Smooth muscle cell of the pulmonary artery (primary cell): ENCODE data around the gene HPCA. TPM values are rescaled to one million over a fixed set of nuclear protein-coding genes. Genes with fewer than 3 reads are reported as not detected.

ENCODE experiments used
- total RNA-seq: library from RNA; depleted of rRNA; stranded (reverse); fragments of >200 nt; gene quantifications from 2 replicates; pipeline ENCODE4 v1.2.3, GENCODE V29; 2014

Gene HPCA
- not detected in 2 replicates for total RNA-seq

GRCh38 chr1:32886004-32886827 lies at the start of gene HPCA:
TSS of gene HPCA (plus strand) at chr1:32886491. CDS start at chr1:32888899, 2,408 bp downstream.

GRCh38 chr1:32870615-32871363 lies 15.5 kb upstream of the HPCA start, which contains the start of gene FNDC5:
TSS of gene FNDC5 (minus strand) at chr1:32870912.

GRCh38 chr1:32900956-32901822 lies 14.9 kb downstream of the HPCA start, which contains the start of gene TMEM54:
TSS of gene TMEM54 (minus strand) at chr1:32901389. CDS start at chr1:32901238, 151 bp downstream.

Other genes starting within 250 kb of the HPCA start
- 26.8 and 30.1 TPM in 2 replicates for gene ZBTB8OS, start 235.9 kb upstream of the HPCA start, total RNA-seq
- 84.4 and 90.1 TPM in 2 replicates for gene RBBP4, start 235.3 kb upstream of the HPCA start, total RNA-seq
- 44.2 and 97.6 TPM in 2 replicates for gene SYNC, start 183.7 kb upstream of the HPCA start, total RNA-seq
- gene YARS1, start 69.1 kb upstream of the HPCA start, total RNA-seq = 94.4 and 139 TPM in 2 replicates
- gene S100PBP, start 68.8 kb upstream of the HPCA start, total RNA-seq = 28.3 and 31.2 TPM in 2 replicates
- 1.2 and 1.4 TPM in 2 replicates for gene FNDC5, start 15.6 kb upstream of the HPCA start, total RNA-seq
- 30.8 and 49.7 TPM in 2 replicates for gene TMEM54, start 14.9 kb downstream of the HPCA start, total RNA-seq
- gene RNF19B, start 78.3 kb downstream of the HPCA start, total RNA-seq = 9.4 and 17.2 TPM in 2 replicates
- 73.6 and 91.1 TPM in 2 replicates for gene AK2, start 150.4 kb downstream of the HPCA start, total RNA-seq
- gene AZIN2, start 194.7 kb downstream of the HPCA start, total RNA-seq = 6.9 and 9.2 TPM in 2 replicates